ENCODE measurements around the gene FGF12.

Gene FGF12

DNA sequence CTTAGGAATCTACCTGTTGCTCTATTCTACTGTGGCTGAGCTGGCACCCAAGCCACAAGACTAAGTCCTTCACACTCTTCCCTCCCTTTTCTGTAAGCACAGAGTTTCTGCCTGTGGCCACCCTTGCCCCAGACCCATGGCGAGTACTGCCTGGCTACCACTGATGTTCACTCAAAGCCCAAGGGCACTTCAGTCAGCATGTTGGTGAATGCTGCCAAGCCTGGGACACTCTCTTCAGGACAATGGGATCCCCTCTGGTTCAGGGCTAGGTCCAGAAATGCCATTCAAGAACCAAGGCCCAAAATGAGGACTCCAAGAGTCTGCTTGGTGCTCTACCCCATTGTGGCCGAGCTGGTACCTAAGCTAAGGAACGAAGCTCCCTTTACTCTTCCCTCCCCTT lies 184.2 kb downstream of the FGF12 start:
- H3K36me3 ChIP-seq (ENCODE audit: control insufficient read depth, insufficient read depth, low read length) = no peaks in the 10 kb centered on the region
- no peak overlapping the region for H3K9ac ChIP-seq (ENCODE audit: low read depth, low read length)
- no peak overlapping the region for H3K4me3 ChIP-seq (ENCODE audit: low read depth, low read length)
- no peaks in the 10 kb centered on the region for H3K27me3 ChIP-seq (ENCODE audit: control insufficient read depth, insufficient read depth, low read length)
- no peaks in the 10 kb centered on the region for H3K4me1 ChIP-seq (ENCODE audit: control insufficient read depth, insufficient read depth, low read length)
- no peaks in the 10 kb centered on the region for H3K9me3 ChIP-seq (ENCODE audit: control insufficient read depth, insufficient read depth, low read length)

GRCh38 chr3:192516820-192517219 lies 210.5 kb downstream of the FGF12 start:
- H3K9me3 ChIP-seq (ENCODE audit: control insufficient read depth, insufficient read depth, low read length) = no peaks in the 10 kb centered on the region

DNA sequence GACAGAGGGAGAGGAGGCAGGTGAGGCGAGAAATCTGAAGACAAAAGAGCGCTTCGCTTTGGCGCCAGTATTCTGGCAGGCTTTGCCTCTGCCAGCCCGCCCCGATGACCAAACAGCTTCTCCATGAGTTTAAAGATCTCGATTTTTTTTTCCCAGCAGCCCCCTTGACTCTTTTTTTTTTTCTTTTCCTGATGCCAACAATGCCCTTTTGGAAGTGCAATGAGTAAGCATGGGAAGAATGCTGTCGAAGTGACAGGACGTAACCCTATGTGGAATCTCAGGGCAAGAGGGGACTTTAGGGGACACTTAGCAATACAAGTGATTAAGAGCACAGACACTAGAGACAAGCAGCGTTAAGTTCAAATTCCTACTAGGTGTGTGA lies 211.7 kb downstream of the FGF12 start:
- peaks cover 5% of the 10 kb centered on the region for H3K4me1 ChIP-seq (ENCODE audit: control insufficient read depth, insufficient read depth, low read length)
- H3K9me3 ChIP-seq (ENCODE audit: control insufficient read depth, insufficient read depth, low read length) = no peaks in the 10 kb centered on the region
- peak overlapping the region; percentile 89 for H3K4me3 ChIP-seq (ENCODE audit: low read depth, low read length)
- H3K9ac ChIP-seq (ENCODE audit: low read depth, low read length) = no peak overlapping the region
- peaks cover 19% of the 10 kb centered on the region for H3K27me3 ChIP-seq (ENCODE audit: control insufficient read depth, insufficient read depth, low read length)
- H3K36me3 ChIP-seq (ENCODE audit: control insufficient read depth, insufficient read depth, low read length) = peaks cover 2% of the 10 kb centered on the region

More at GRCh38 chr3:192516820-192517219, 210.5 kb downstream of the FGF12 start:
- H3K9ac ChIP-seq (ENCODE audit: low read depth, low read length) = no peak overlapping the region
- H3K27me3 ChIP-seq (ENCODE audit: control insufficient read depth, insufficient read depth, low read length) = peaks cover 19% of the 10 kb centered on the region
- H3K36me3 ChIP-seq (ENCODE audit: control insufficient read depth, insufficient read depth, low read length) = peaks cover 2% of the 10 kb centered on the region
- peaks cover 5% of the 10 kb centered on the region for H3K4me1 ChIP-seq (ENCODE audit: control insufficient read depth, insufficient read depth, low read length)
- no peak overlapping the region for H3K4me3 ChIP-seq (ENCODE audit: low read depth, low read length)

DNA sequence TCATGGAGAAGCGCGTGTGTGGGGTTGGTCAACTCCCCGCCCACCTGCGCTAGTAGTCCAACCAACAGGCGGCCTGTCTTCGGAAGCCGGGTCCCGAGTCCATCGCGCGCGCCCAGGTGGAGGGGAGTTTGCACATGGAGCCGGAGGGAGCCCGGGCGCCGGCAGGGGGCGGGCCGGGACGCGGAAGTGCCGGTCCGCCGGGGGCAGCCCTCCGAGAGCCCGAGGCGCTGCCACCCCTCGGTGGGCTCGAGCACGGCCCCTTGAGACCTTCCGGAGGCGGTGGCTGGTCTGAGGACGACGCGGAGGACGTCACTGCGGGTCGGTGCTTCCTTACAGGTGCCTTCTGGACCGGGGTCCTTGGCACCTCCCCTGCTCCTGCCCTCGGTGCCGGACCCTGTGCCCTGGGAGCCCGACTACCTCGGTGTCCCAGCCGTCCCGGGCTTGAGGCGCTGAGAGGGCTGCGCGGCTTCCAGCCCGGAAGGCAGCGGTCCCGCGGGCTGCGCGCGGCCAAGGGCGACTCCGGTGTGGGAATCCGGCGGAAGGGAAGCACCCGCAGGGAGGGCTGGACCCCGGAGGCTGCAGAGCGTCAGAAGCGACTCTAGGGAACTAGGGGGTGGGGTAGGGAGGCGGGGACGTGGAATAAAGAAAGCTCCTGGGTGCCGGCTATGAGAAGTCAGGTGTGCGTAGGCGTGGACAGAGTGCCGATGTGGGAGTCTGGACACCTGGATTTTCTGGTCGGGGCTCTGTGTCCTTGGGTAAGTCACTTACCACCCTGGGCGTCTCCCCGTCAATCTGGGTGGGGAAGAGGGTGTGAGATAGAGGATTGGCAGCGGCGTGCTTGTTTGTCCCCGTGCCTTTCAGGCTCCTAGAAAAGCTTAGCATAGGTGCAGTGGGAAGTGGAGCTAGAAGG lies 212.3 kb downstream of the FGF12 start:
- no peaks in the 10 kb centered on the region for H3K9me3 ChIP-seq (ENCODE audit: control insufficient read depth, insufficient read depth, low read length)
- peaks cover 2% of the 10 kb centered on the region for H3K36me3 ChIP-seq (ENCODE audit: control insufficient read depth, insufficient read depth, low read length)
- peak overlapping the region; percentile 89 for H3K4me3 ChIP-seq (ENCODE audit: low read depth, low read length)
- peaks cover 19% of the 10 kb centered on the region for H3K27me3 ChIP-seq (ENCODE audit: control insufficient read depth, insufficient read depth, low read length)
- peaks cover 5% of the 10 kb centered on the region for H3K4me1 ChIP-seq (ENCODE audit: control insufficient read depth, insufficient read depth, low read length)
- no peak overlapping the region for H3K9ac ChIP-seq (ENCODE audit: low read depth, low read length)

- H3K4me1 ChIP-seq (ENCODE audit: control insufficient read depth, insufficient read depth, low read length) = peaks cover 5% of the 10 kb centered on the region
- H3K9me3 ChIP-seq (ENCODE audit: control insufficient read depth, insufficient read depth, low read length) = no peaks in the 10 kb centered on the region
- peak overlapping the region; percentile 89 for H3K4me3 ChIP-seq (ENCODE audit: low read depth, low read length)
- peaks cover 19% of the 10 kb centered on the region for H3K27me3 ChIP-seq (ENCODE audit: control insufficient read depth, insufficient read depth, low read length)
- peaks cover 2% of the 10 kb centered on the region for H3K36me3 ChIP-seq (ENCODE audit: control insufficient read depth, insufficient read depth, low read length)
- H3K9ac ChIP-seq (ENCODE audit: low read depth, low read length) = no peak overlapping the region
Observed at GRCh38 chr3:192514081-192514753, 213.1 kb downstream of the FGF12 start.

DNA sequence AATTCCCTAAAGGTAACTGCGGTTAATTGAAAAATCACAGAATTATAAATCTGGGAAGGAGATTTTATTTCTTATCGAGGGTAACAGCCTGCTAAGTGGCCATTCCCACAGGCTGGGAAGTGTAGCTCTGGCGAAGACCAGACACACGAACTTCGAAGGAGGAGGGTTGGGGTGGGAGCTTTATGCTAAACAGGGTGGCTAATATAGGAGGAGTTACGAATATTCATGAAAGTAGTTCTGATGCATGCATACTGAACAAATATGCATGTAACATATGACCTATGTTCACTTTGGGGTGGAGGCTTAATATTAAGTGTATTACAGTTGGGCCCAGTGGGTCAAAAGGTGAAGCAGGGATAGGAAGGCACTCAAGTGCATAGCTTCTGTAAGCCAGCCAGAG lies 221.6 kb downstream of the FGF12 start:
- H3K36me3 ChIP-seq (ENCODE audit: control insufficient read depth, insufficient read depth, low read length) = no peaks in the 10 kb centered on the region
- no peaks in the 10 kb centered on the region for H3K4me1 ChIP-seq (ENCODE audit: control insufficient read depth, insufficient read depth, low read length)
- no peaks in the 10 kb centered on the region for H3K27me3 ChIP-seq (ENCODE audit: control insufficient read depth, insufficient read depth, low read length)
- H3K9ac ChIP-seq (ENCODE audit: low read depth, low read length) = no peak overlapping the region
- no peaks in the 10 kb centered on the region for H3K9me3 ChIP-seq (ENCODE audit: control insufficient read depth, insufficient read depth, low read length)
- no peak overlapping the region for H3K4me3 ChIP-seq (ENCODE audit: low read depth, low read length)

DNA sequence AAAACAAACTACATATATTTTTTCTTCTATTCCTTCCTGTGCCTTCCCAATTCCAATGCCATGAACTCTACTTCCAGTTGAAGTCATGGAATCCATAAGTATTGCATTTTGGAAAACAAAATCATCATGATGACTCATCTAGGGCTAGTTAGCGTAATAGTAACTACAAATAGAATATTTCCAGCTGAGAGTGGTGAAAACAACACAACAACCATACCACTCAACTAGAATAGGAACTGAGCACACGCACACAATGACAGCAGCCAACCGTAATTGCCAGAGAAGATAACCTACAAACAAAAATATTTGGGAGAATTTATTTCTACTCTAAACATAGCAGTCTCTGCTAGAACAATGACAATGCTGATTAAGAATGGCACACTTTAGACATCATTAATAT lies 225.9 kb downstream of the FGF12 start:
- Histone ChIP-seq H3K4me3 (ENCODE audit: low read depth, low read length) (no peak overlapping the region), H3K36me3 (ENCODE audit: control insufficient read depth, insufficient read depth, low read length) (no peaks in the 10 kb centered on the region), H3K9me3 (ENCODE audit: control insufficient read depth, insufficient read depth, low read length) (no peaks in the 10 kb centered on the region), H3K27me3 (ENCODE audit: control insufficient read depth, insufficient read depth, low read length) (no peaks in the 10 kb centered on the region), H3K9ac (ENCODE audit: low read depth, low read length) (no peak overlapping the region), H3K4me1 (ENCODE audit: control insufficient read depth, insufficient read depth, low read length) (no peaks in the 10 kb centered on the region)

GRCh38 chr3:192496905-192497587 lies 230.3 kb downstream of the FGF12 start:
- H3K4me1 ChIP-seq (ENCODE audit: control insufficient read depth, insufficient read depth, low read length) = no peaks in the 10 kb centered on the region
- no peak overlapping the region for H3K9ac ChIP-seq (ENCODE audit: low read depth, low read length)
- no peak overlapping the region for H3K4me3 ChIP-seq (ENCODE audit: low read depth, low read length)
- H3K9me3 ChIP-seq (ENCODE audit: control insufficient read depth, insufficient read depth, low read length) = no peaks in the 10 kb centered on the region
- H3K27me3 ChIP-seq (ENCODE audit: control insufficient read depth, insufficient read depth, low read length) = no peaks in the 10 kb centered on the region
- no peaks in the 10 kb centered on the region for H3K36me3 ChIP-seq (ENCODE audit: control insufficient read depth, insufficient read depth, low read length)

GRCh38 chr3:192494174-192494573 lies 233.2 kb downstream of the FGF12 start:
- no peaks in the 10 kb centered on the region for H3K9me3 ChIP-seq (ENCODE audit: control insufficient read depth, insufficient read depth, low read length)
- no peak overlapping the region for H3K9ac ChIP-seq (ENCODE audit: low read depth, low read length)
- H3K4me1 ChIP-seq (ENCODE audit: control insufficient read depth, insufficient read depth, low read length) = no peaks in the 10 kb centered on the region

GRCh38 chr3:192490720-192491119 lies 236.6 kb downstream of the FGF12 start:
- H3K9ac ChIP-seq (ENCODE audit: low read depth, low read length) = no peak overlapping the region
- no peaks in the 10 kb centered on the region for H3K9me3 ChIP-seq (ENCODE audit: control insufficient read depth, insufficient read depth, low read length)
- H3K4me3 ChIP-seq (ENCODE audit: low read depth, low read length) = no peak overlapping the region
- no peaks in the 10 kb centered on the region for H3K4me1 ChIP-seq (ENCODE audit: control insufficient read depth, insufficient read depth, low read length)
- no peaks in the 10 kb centered on the region for H3K36me3 ChIP-seq (ENCODE audit: control insufficient read depth, insufficient read depth, low read length)
- no peaks in the 10 kb centered on the region for H3K27me3 ChIP-seq (ENCODE audit: control insufficient read depth, insufficient read depth, low read length)

More at GRCh38 chr3:192494174-192494573, 233.2 kb downstream of the FGF12 start:
- Histone ChIP-seq H3K36me3 (ENCODE audit: control insufficient read depth, insufficient read depth, low read length) (no peaks in the 10 kb centered on the region), H3K27me3 (ENCODE audit: control insufficient read depth, insufficient read depth, low read length) (no peaks in the 10 kb centered on the region), H3K4me3 (ENCODE audit: low read depth, low read length) (no peak overlapping the region)

DNA sequence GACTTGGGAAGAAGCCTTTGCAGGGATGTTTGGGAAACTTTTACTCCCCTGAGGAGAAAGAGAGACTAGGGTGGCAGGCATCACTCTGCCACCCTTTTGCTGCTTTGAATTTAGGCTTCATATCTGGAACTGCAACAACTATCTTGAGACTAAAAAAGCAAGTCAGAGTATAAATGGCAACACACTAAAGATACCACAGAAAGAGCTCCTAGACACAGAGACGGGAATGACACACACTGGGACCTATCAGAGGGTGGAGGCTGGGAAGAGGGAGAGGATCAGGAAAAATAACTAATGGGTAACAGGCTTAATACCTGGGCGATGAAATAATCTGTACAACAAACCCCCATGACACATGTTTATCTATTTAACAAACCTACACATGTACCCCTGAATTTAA lies 237.8 kb downstream of the FGF12 start:
- H3K4me1 ChIP-seq (ENCODE audit: control insufficient read depth, insufficient read depth, low read length) = no peaks in the 10 kb centered on the region
- no peaks in the 10 kb centered on the region for H3K36me3 ChIP-seq (ENCODE audit: control insufficient read depth, insufficient read depth, low read length)
- no peak overlapping the region for H3K4me3 ChIP-seq (ENCODE audit: low read depth, low read length)
- no peaks in the 10 kb centered on the region for H3K27me3 ChIP-seq (ENCODE audit: control insufficient read depth, insufficient read depth, low read length)
- no peaks in the 10 kb centered on the region for H3K9me3 ChIP-seq (ENCODE audit: control insufficient read depth, insufficient read depth, low read length)
- no peak overlapping the region for H3K9ac ChIP-seq (ENCODE audit: low read depth, low read length)
